ENCODE measurements around the gene PHLDA3.

Gene PHLDA3

DNA sequence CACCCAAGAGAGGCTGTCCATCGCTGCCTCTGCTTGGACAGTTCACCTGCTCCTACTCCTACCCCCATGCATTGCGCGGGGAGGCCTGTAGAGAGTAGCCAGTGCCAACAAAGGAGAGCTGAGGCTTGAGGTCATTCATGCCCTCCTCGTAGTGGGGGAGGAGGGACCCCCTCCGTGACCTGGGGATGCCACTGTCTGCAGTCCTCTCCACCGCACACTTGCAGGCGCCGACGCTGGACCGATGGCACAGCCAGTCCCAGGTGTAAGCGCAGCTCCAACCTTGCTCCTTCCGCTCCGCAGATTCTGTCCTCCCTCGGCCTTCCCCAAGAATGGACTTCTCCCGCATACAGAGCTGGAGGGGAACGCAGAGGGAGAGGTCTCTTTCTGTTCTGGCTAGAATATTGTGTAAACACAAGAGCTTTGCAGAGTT, 672 bp upstream of the PHLDA3 start:
- H3K27ac Mint-ChIP-seq: no peak overlapping the region
- no peaks in the 10 kb centered on the region for H3K9me3 Mint-ChIP-seq
- peaks cover 59% of the 10 kb centered on the region for H3K27me3 Mint-ChIP-seq
- peaks cover 7% of the 10 kb centered on the region for H3K4me1 Mint-ChIP-seq (ENCODE audit: low read depth)
- H3K36me3 Mint-ChIP-seq (ENCODE audit: low read depth): no peaks in the 10 kb centered on the region
- peak overlapping the region; percentile 45 for H3K4me3 Mint-ChIP-seq
- DNase-seq: no peak

GRCh38 chr1:201468501-201468843, 516 bp downstream of the PHLDA3 start:
- Mint-ChIP-seq H3K9me3 (no peaks in the 10 kb centered on the region), H3K4me3 (peak overlapping the region; percentile 68), H3K27me3 (peaks cover 58% of the 10 kb centered on the region), H3K36me3 (ENCODE audit: low read depth) (no peaks in the 10 kb centered on the region), H3K4me1 (ENCODE audit: low read depth) (peaks cover 7% of the 10 kb centered on the region), H3K27ac (no peak overlapping the region)
- DNase-seq: no peak

DNA sequence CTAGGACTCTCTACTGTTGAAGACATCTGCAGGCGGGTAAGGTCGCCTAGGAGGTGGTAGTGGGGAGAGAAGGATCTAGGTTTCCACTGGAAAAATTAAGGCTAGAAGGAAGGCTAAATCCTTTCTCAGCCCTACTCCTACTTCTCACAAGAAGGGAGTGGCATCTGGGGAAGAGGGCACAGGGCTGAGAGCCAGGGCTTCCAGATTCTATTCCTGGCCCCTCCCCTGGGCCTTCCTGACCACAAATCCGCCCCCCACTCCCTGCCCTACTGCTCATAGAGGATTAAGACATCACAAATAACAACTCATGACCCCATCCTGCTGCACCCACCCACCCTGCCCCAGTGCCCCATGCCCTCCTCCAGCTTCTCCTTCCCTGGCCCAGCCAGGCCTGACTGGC, 2.5 kb downstream of the PHLDA3 start:
- no peak overlapping the region for H3K27ac Mint-ChIP-seq
- peaks cover 7% of the 10 kb centered on the region for H3K4me1 Mint-ChIP-seq (ENCODE audit: low read depth)
- no peaks in the 10 kb centered on the region for H3K9me3 Mint-ChIP-seq
- DNase-seq: no peak
- H3K36me3 Mint-ChIP-seq (ENCODE audit: low read depth): no peaks in the 10 kb centered on the region
- H3K4me3 Mint-ChIP-seq: no peak overlapping the region
- H3K27me3 Mint-ChIP-seq: peaks cover 45% of the 10 kb centered on the region

DNA sequence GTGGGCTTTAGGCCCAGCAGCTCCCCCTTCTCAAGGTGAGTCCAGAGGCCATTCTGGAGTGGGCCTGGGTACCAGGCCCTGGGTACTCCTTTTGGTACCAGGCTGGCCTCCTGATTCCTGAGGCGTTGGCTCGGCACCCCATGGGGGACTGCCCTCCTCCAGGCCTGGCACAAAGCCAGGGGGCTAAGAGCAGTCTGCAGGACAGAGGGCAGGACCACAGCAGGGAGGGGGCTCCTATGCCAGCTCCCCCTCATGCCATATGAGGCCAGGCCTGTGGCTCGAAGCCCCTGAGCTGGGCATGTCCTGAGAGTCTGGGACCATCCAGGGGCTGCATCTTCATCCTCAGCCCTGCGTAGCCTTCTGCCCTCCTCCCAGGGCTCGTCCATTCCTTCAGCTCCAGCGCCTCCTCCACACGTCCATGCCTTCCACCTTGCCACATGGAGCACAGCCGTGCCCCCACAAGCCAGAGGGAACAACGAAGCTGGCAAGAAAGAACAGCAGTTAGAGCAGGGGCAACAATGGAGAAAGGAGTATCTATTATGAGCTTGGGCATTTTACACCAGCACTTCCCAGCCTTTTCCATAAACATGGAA, 3.2 kb downstream of the PHLDA3 start:
- no peaks in the 10 kb centered on the region for H3K36me3 Mint-ChIP-seq (ENCODE audit: low read depth)
- no peak overlapping the region for H3K27ac Mint-ChIP-seq
- H3K4me1 Mint-ChIP-seq (ENCODE audit: low read depth): peaks cover 7% of the 10 kb centered on the region
- DNase-seq: no peak
- H3K9me3 Mint-ChIP-seq: no peaks in the 10 kb centered on the region
- H3K4me3 Mint-ChIP-seq: no peak overlapping the region
- peaks cover 38% of the 10 kb centered on the region for H3K27me3 Mint-ChIP-seq

GRCh38 chr1:201463071-201463552, 5.9 kb downstream of the PHLDA3 start:
- DNase-seq: no peak
- no peak overlapping the region for H3K4me3 Mint-ChIP-seq
- H3K27me3 Mint-ChIP-seq: peaks cover 14% of the 10 kb centered on the region
- H3K27ac Mint-ChIP-seq: no peak overlapping the region
- no peaks in the 10 kb centered on the region for H3K4me1 Mint-ChIP-seq (ENCODE audit: low read depth)
- H3K36me3 Mint-ChIP-seq (ENCODE audit: low read depth): no peaks in the 10 kb centered on the region
- no peaks in the 10 kb centered on the region for H3K9me3 Mint-ChIP-seq

DNA sequence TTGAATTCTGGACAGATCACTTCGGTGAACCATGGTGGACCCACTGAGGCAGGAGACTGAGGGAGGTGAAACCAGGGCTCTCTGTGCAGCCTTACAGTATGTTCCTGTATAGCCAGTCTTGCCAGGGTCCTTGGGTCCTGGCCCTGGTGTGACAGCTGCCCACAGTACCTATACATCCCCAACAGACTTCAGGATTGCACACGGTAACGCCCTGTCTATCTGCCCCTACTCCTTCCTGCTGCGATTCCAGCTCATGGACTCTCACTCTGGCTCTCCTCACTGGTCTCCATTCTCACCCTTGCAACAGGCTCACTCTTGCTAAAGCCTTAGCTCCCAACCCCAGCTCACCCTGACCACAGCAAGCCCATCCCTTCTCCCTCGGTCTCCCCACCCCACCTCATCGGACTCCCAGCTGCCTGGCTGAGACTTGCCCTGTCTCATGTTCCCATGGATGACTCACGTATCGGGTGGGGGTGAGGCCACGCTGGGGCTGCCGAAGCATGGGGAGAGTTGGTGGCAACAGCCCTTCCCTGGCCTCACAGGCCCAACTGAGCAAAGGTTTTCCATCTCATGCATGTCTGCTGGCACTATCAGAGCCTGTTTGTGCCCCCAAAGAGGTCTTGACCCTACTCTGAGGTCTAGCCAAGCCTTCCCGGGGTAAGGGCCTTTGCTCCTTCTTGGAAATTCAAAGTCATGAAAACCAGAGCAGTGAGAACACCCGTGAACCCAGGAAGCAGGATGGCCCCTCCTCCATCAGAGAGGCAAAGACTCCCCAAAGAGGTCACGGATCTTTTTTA, 7.1 kb downstream of the PHLDA3 start:
- Mint-ChIP-seq H3K27ac (no peak overlapping the region), H3K9me3 (no peaks in the 10 kb centered on the region), H3K27me3 (peaks cover 14% of the 10 kb centered on the region), H3K4me1 (ENCODE audit: low read depth) (no peaks in the 10 kb centered on the region), H3K4me3 (no peak overlapping the region), H3K36me3 (ENCODE audit: low read depth) (no peaks in the 10 kb centered on the region)
- no peak for DNase-seq

- no peaks in the 10 kb centered on the region for H3K36me3 Mint-ChIP-seq (ENCODE audit: low read depth)
- peaks cover 13% of the 10 kb centered on the region for H3K27me3 Mint-ChIP-seq
- H3K4me1 Mint-ChIP-seq (ENCODE audit: low read depth): no peaks in the 10 kb centered on the region
- no peaks in the 10 kb centered on the region for H3K9me3 Mint-ChIP-seq
- no peak overlapping the region for H3K4me3 Mint-ChIP-seq
- no peak for DNase-seq
- H3K27ac Mint-ChIP-seq: no peak overlapping the region
Observed at GRCh38 chr1:201460814-201461644, 8.0 kb downstream of the PHLDA3 start.

GRCh38 chr1:201459775-201460174, 9.2 kb downstream of the PHLDA3 start:
- peaks cover under 1% of the 10 kb centered on the region for H3K4me1 Mint-ChIP-seq (ENCODE audit: low read depth)
- H3K4me3 Mint-ChIP-seq: no peak overlapping the region
- H3K9me3 Mint-ChIP-seq: no peaks in the 10 kb centered on the region
- no peak overlapping the region for H3K27ac Mint-ChIP-seq
- no peak for DNase-seq
- H3K27me3 Mint-ChIP-seq: peaks cover 14% of the 10 kb centered on the region
- H3K36me3 Mint-ChIP-seq (ENCODE audit: low read depth): no peaks in the 10 kb centered on the region

DNA sequence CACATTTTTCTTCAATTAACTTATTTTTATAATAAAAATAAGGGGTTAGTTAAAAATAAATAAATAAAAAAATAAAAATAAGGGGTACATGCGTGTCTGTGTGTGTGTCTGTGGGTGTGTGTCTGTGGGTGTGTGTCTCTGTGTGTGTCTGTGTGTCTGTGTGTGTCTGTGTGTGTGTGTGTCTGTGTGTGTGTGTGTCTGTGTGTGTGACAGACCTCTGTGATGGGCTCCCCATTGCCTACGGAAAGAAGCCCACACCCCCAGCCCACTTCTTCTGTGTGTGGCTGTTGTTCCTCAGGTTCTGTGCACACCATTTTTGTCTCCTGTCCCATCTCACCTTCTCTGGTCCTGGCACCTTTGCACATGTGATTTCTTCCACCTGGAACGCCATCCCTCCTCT, 9.9 kb downstream of the PHLDA3 start:
- DNase-seq: no peak
- Mint-ChIP-seq H3K4me3 (no peak overlapping the region), H3K36me3 (ENCODE audit: low read depth) (no peaks in the 10 kb centered on the region), H3K27ac (no peak overlapping the region), H3K9me3 (no peaks in the 10 kb centered on the region), H3K4me1 (ENCODE audit: low read depth) (peaks cover 7% of the 10 kb centered on the region), H3K27me3 (peaks cover 17% of the 10 kb centered on the region)

DNA sequence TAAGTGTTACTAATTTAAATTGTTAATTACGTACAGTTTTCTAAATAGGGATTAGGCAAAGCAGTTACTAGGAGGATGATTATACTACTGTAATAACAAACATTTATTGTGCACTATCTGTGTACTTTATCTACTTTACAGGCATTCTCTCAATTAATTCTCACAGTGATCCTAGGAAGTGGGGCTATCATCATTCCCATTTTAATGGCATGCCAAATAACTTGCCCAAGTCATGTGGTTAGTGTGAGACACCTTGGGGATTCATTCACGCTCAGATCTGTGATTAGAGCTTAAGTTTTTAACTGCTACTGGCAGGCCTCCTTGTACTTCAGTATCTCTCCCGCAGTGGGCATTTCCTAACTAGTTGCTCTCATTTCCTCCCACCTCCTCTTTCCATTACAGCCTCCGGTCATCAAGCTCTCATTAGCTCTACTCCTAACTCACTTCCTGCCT, 11.5 kb downstream of the PHLDA3 start:
- H3K27ac Mint-ChIP-seq: no peak overlapping the region
- no peaks in the 10 kb centered on the region for H3K36me3 Mint-ChIP-seq (ENCODE audit: low read depth)
- no peaks in the 10 kb centered on the region for H3K9me3 Mint-ChIP-seq
- no peak overlapping the region for H3K4me3 Mint-ChIP-seq
- H3K27me3 Mint-ChIP-seq: peaks cover 24% of the 10 kb centered on the region
- DNase-seq: no peak
- peaks cover 16% of the 10 kb centered on the region for H3K4me1 Mint-ChIP-seq (ENCODE audit: low read depth)

DNA sequence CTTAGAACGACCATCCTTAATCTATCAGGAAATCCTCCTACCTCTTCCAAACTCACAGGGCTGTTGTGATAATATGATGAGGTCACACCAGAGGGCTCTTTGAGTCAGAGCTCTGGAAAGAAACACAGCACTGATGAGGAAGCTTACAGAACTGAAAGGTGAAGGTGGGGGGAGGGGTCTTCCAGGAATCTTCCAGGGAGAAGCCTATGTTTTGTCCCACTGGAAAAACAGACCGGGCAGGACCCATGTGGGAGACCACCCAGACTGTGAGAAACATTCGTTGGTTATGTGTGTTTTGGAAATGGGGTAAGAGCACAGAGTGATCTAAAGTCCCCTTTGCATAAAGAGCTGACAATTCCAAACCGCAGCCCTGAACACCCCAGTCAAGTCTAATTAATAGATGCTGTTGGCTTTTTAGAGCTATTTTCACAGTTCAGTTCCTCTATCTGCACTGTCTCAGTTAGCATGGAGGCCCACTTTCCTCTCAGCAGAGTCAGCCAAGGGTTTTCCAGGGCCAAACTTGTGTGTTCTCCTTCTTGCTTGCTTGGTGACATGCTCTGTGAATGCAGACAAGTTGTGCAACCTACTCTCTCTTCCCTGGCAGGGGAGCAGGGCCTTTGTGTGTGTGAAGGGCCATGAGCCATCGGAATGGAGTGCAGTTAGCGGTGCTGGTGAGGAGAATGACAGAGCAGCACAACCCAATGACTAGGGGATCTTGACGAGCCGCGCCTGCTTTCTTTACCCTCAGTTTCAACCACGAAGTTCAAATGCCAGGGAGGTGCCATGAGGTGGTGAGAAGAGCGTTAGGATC, 12.3 kb downstream of the PHLDA3 start:
- no peak for DNase-seq
- Mint-ChIP-seq H3K4me3 (no peak overlapping the region), H3K27ac (no peak overlapping the region), H3K9me3 (no peaks in the 10 kb centered on the region), H3K4me1 (ENCODE audit: low read depth) (peaks cover 16% of the 10 kb centered on the region), H3K27me3 (peaks cover 30% of the 10 kb centered on the region), H3K36me3 (ENCODE audit: low read depth) (no peaks in the 10 kb centered on the region)

DNA sequence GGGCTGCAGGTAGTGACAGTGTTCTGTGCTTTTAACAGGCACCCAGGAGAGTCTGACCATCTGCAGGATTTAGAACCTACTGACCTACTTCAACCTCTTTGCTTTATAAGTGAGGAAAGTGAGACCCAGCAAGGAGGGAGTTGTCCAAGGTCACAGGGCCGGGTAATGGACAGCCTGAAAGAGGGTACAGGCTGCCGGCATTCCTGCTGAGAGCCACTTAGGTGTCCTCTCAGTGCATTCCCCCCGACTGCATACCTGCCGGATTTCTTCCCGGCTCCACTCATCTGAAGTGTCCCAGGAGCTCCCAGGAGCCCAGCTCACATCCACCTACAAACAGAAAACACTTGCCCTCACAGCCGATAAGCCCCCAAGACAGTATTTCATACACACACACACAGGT, 13.9 kb downstream of the PHLDA3 start:
- Mint-ChIP-seq H3K27ac (no peak overlapping the region), H3K36me3 (ENCODE audit: low read depth) (no peaks in the 10 kb centered on the region), H3K4me3 (no peak overlapping the region), H3K9me3 (no peaks in the 10 kb centered on the region), H3K4me1 (ENCODE audit: low read depth) (peaks cover 18% of the 10 kb centered on the region), H3K27me3 (peaks cover 35% of the 10 kb centered on the region)
- DNase-seq: no peak

DNA sequence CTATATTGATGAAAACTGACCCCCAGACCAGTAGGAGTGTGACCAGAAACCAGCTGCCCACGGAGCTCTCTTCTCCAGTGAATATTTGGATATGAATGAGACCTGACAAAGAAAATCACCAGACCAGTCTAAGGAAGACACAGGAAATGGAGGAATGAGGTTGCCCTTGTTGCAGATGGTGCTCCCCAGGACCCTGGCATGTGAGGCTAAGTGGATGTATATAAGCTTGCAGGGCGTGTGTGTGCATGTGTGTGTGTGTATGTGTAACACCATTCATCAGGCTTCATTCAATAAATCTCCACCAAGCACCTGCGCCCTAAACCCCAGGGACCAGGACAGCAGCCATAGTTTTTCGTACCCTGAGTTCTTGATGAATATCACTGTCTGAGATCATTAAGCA, 14.4 kb downstream of the PHLDA3 start:
- H3K36me3 Mint-ChIP-seq (ENCODE audit: low read depth): no peaks in the 10 kb centered on the region
- no peaks in the 10 kb centered on the region for H3K9me3 Mint-ChIP-seq
- no peak for DNase-seq
- H3K27me3 Mint-ChIP-seq: peaks cover 38% of the 10 kb centered on the region
- no peak overlapping the region for H3K4me3 Mint-ChIP-seq
- peaks cover 18% of the 10 kb centered on the region for H3K4me1 Mint-ChIP-seq (ENCODE audit: low read depth)
- H3K27ac Mint-ChIP-seq: no peak overlapping the region

GRCh38 chr1:201452866-201453265, 16.1 kb downstream of the PHLDA3 start:
- Mint-ChIP-seq H3K4me3 (no peak overlapping the region), H3K27me3 (peaks cover 49% of the 10 kb centered on the region), H3K27ac (no peak overlapping the region), H3K36me3 (ENCODE audit: low read depth) (no peaks in the 10 kb centered on the region), H3K4me1 (ENCODE audit: low read depth) (peaks cover 20% of the 10 kb centered on the region), H3K9me3 (no peaks in the 10 kb centered on the region)
- DNase-seq: no peak

All from activated T-cell treated with anti-CD3 and anti-CD28 coated beads, Interleukin-2, amount 50 U/mL, for 24 hours (primary cell).